ENCODE results near the gene FITM1. TPM values are rescaled to one million over a fixed set of nuclear protein-coding genes. Genes with fewer than 3 reads are reported as not detected.

The FITM1 gene
- total and polyA plus RNA-seq, 2 experiments from 2014 or later = 0.53 TPM; not detected in 1

- TF ChIP-seq REST (IDR thresholded peaks at IDR 0.05; ENCODE audit: unreplicated experiment) = no peak
- TF ChIP-seq STAT1 (IDR thresholded peaks at IDR 0.05; ENCODE audit: unreplicated experiment) = no peak
- TF ChIP-seq ETS1 (IDR thresholded peaks at IDR 0.05) = no peak
- no peak for TF ChIP-seq EZH2 (IDR thresholded peaks at IDR 0.05; ENCODE audit: low read depth, unreplicated experiment)
- TF ChIP-seq POLR2AphosphoS5 (IDR thresholded peaks at IDR 0.05; ENCODE audit: low read depth) = no peak
- TF ChIP-seq NANOG (IDR thresholded peaks at IDR 0.05; ENCODE audit: borderline replicate concordance) = no peak
- no peak for TF ChIP-seq EZH2phosphoT487 (IDR thresholded peaks at IDR 0.05; ENCODE audit: unreplicated experiment)
- TF ChIP-seq ZNF114 (CRISPR knock-in tag; IDR thresholded peaks at IDR 0.05) = no peak
- no peak for TF ChIP-seq CTCF (conservative IDR thresholded peaks at IDR 0.05; ENCODE audit: low read depth in 2 of 2)
These were observed 5.0 kb downstream of the FITM1 start (continued) for GRCh38 chr14:24135584-24135833.

- Histone ChIP-seq H3K9me2 (ENCODE audit: insufficient read depth) (no peaks in the 10 kb centered on the region), H3K4me3 (peak within 1 kb of the TSS; percentile 96), H3F3A (replicated peaks; ENCODE audit: low read depth) (peaks cover 24% of the 10 kb centered on the region), H4K20me1 (replicated peaks; ENCODE audit: insufficient read depth) (peaks cover 9% of the 10 kb centered on the region), H3K4me1 (ENCODE audit: insufficient read depth) (peaks cover 22% of the 10 kb centered on the region), H3K27me3 (ENCODE audit: insufficient read depth) (no peaks in the 10 kb centered on the region), H3K36me3 (ENCODE audit: insufficient read depth) (peaks cover 14% of the 10 kb centered on the region; the same call in 1 of the 2 replicates), H3K79me2 (replicated peaks; ENCODE audit: insufficient read depth) (peaks cover 20% of the 10 kb centered on the region), H2AFZ (peak within 1 kb of the TSS; percentile 97), H3K27ac (ENCODE audit: low read depth) (peak within 1 kb of the TSS; percentile 84; the same call in 1 of the 2 replicates), H3K4me2 (peak within 1 kb of the TSS; percentile 87)
- peak within 1 kb of the TSS; percentile 10; the same call in 1 of the 2 replicates for H3K27ac Mint-ChIP-seq
- H3K4me3 Mint-ChIP-seq = peak within 1 kb of the TSS; percentile 79
- H3K27me3 Mint-ChIP-seq (ENCODE audit: insufficient read depth, low read depth, poor library complexity) = peaks cover 26% of the 10 kb centered on the region
- DNase-seq (ENCODE audit: low spot score) (peak; percentile 96), ATAC-seq (peak; percentile 88)
- peak; percentile 80 for TF ChIP-seq POLR2AphosphoS5 (IDR thresholded peaks at IDR 0.05; ENCODE audit: low read depth)
- TF ChIP-seq CREB1 (CRISPR knock-in tag; IDR thresholded peaks at IDR 0.05; ENCODE audit: low read depth) = no peak
- H3K9me3 Mint-ChIP-seq = no peaks in the 10 kb centered on the region
- peaks cover 33% of the 10 kb centered on the region for H3K36me3 Mint-ChIP-seq (ENCODE audit: low read depth)
- H3K4me1 Mint-ChIP-seq = peaks cover 46% of the 10 kb centered on the region
These were observed 5.6 kb downstream of the FITM1 start, which contains the start of gene PSME1 for GRCh38 chr14:24135834-24136683. TSS of gene PSME1 (plus strand) at chr14:24136194. CDS start at chr14:24136263, 69 bp downstream.
